HG02884 (cell line): Measurements from ENCODE around the gene OSGEP.

ENCODE experiments used
- ATAC-seq: cut with Tn5 transposase; IDR thresholded peaks from one replicate; pipeline ENCODE4 v1.9.1; 2021; ENCODE audit warnings: mild to moderate bottlenecking, moderate library complexity; ENCODE audit not compliant: unreplicated experiment

Gene OSGEP

DNA sequence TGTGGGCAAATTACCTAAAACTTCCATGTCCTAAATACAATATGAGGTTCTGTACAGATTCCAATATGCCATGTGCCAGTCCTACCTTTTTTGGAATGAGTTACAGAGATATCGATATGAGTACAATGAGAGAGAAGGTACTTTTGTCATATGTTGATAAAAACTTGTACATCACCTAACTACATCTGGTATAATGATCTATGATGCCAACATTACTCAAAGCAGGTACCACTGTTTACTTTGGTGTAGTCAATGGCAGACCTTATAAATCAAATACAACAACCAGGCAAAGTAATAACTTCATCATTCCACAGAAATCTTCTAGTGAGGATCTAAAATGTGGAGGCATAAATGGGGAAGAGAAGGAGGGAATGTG lies 54.0 kb downstream of the OSGEP start:
- no peak for ATAC-seq

DNA sequence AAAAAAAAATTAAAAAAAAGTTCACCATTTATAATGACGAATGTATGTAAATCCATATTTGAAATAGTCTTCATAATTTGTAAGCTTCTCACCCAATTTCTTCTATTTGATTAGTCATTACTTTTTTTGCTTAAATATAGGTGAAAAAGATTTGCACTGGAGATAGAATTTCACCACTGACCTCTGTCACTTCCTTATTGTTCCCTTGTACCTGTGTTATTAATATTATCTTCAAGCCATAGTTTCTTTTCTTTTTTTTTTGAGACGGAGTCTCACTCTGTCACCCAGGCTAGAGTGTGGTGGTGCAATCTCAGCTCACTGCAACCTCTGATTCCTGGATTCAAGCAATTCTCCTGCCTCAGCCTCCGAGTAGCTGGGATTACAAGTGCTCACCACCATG lies 57.1 kb downstream of the OSGEP start:
- no peak for ATAC-seq
